Mesendoderm (in vitro differentiated cells): ENCODE results near the gene GSE1.

Experiments
- DNase-seq: peaks from one replicate; pipeline ENCODE4 v3.0.0; 2013
- H2AK5ac ChIP-seq: 2 replicates; pipeline ENCODE4 v1.6.1; 2013; ENCODE audit warnings: low read length, inconsistent platforms
- H2BK120ac ChIP-seq: 2 replicates; pipeline ENCODE4 v1.6.1; 2013; ENCODE audit warnings: low read depth, mild to moderate bottlenecking, low read length, moderate library complexity, mixed read lengths
- H2BK15ac ChIP-seq: replicated peaks from 2 replicates; pipeline ENCODE4 v1.6.1; 2013; ENCODE audit warnings: low read depth, mild to moderate bottlenecking, moderate library complexity
- H2BK5ac ChIP-seq: 2 replicates; pipeline ENCODE4 v1.6.1; 2013; ENCODE audit warnings: low read length, inconsistent platforms
- H3K18ac ChIP-seq: 2 replicates; pipeline ENCODE4 v1.6.1; 2013; ENCODE audit warnings: mild to moderate bottlenecking, low read length, mixed read lengths
- H3K23ac ChIP-seq: one replicate; pipeline ENCODE4 v1.6.1; 2013; ENCODE audit warnings: low read length
- H3K27ac ChIP-seq: 2 replicates; pipeline ENCODE4 v1.5.1; 2013; ENCODE audit warnings: low read depth, mild to moderate bottlenecking, inconsistent platforms, low read length, moderate library complexity
- H3K27me3 ChIP-seq: 2 replicates; pipeline ENCODE4 v1.6.1; 2013; ENCODE audit warnings: low read length, control low read depth, mild to moderate bottlenecking, inconsistent platforms; ENCODE audit not compliant: insufficient read depth, poor library complexity
- H3K36me3 ChIP-seq: 2 replicates; pipeline ENCODE4 v1.6.1; 2013; ENCODE audit warnings: low read length, inconsistent platforms; ENCODE audit not compliant: control insufficient read depth, insufficient read depth
- H3K4ac ChIP-seq: one replicate; pipeline ENCODE4 v1.6.1; 2013; ENCODE audit warnings: low read depth, mild to moderate bottlenecking, low read length, moderate library complexity
- H3K4me1 ChIP-seq: 2 replicates; pipeline ENCODE4 v1.6.1; 2013; ENCODE audit warnings: low read depth, low read length, inconsistent platforms; ENCODE audit not compliant: control insufficient read depth
- H3K4me2 ChIP-seq: 2 replicates; pipeline ENCODE4 v1.6.1; 2013; ENCODE audit warnings: low read length
- H3K4me3 ChIP-seq: 2 replicates; pipeline ENCODE4 v1.5.1; 2013; ENCODE audit warnings: mild to moderate bottlenecking, low read length
- H3K56ac ChIP-seq: one replicate; pipeline ENCODE4 v1.6.1; 2013; ENCODE audit warnings: low read length
- H3K79me1 ChIP-seq: 2 replicates; pipeline ENCODE4 v1.6.1; 2013; ENCODE audit warnings: low read length, inconsistent platforms
- H3K79me2 ChIP-seq: 2 replicates; pipeline ENCODE4 v1.6.1; 2013; ENCODE audit warnings: mild to moderate bottlenecking, low read length; ENCODE audit not compliant: control insufficient read depth, insufficient read depth
- H3K9ac ChIP-seq: 2 replicates; pipeline ENCODE4 v1.6.1; 2013; ENCODE audit warnings: low read length, inconsistent platforms
- H4K5ac ChIP-seq: one replicate; pipeline ENCODE4 v1.6.1; 2013; ENCODE audit warnings: low read length
- H4K8ac ChIP-seq: one replicate; pipeline ENCODE4 v1.6.1; 2013; ENCODE audit warnings: low read depth, mild to moderate bottlenecking, control low read depth, low read length, moderate library complexity
- WGBS: extraction: QIAGEN DNeasy Blood & Tissue Kit; methylation state at CpG from one replicate; pipeline ENCODE4 v1.1.7; 2013; ENCODE audit warnings: low lambda C conversion rate, missing lambda C conversion rate; ENCODE audit not compliant: insufficient coverage; ENCODE audit errors: extremely low coverage; 5-methylcytosine and 5-hydroxymethylcytosine counted together

The GSE1 gene

GRCh38 chr16:85659805-85660511 is 46.8 kb downstream of the GSE1 start:
- Histone ChIP-seq H3K79me1 (no peaks in the 10 kb centered on the region), H2BK5ac (no peak overlapping the region), H3K56ac (no peak overlapping the region), H3K23ac (no peak overlapping the region), H4K5ac (no peak overlapping the region), H2BK15ac (no peak overlapping the region), H2BK120ac (no peak overlapping the region), H3K27me3 (no peaks in the 10 kb centered on the region), H3K4me2 (no peak overlapping the region), H3K27ac (no peak overlapping the region), H3K4ac (no peak overlapping the region), H3K79me2 (no peaks in the 10 kb centered on the region), H3K4me3 (no peak overlapping the region), H3K18ac (no peak overlapping the region), H3K36me3 (peaks cover 19% of the 10 kb centered on the region), H4K8ac (no peak overlapping the region), H2AK5ac (no peak overlapping the region), H3K4me1 (no peaks in the 10 kb centered on the region), H3K9ac (no peak overlapping the region)
- DNase-seq: peak; percentile 83
- WGBS: no CpG with 5 or more reads among the region's 12 CpGs

GRCh38 chr16:85660843-85661739 is 48.0 kb downstream of the GSE1 start:
- Histone ChIP-seq H3K4me2 (no peak overlapping the region), H2AK5ac (no peak overlapping the region), H2BK120ac (no peak overlapping the region), H2BK15ac (no peak overlapping the region), H2BK5ac (no peak overlapping the region), H3K79me1 (no peaks in the 10 kb centered on the region), H3K4ac (no peak overlapping the region), H4K8ac (no peak overlapping the region), H3K23ac (no peak overlapping the region), H3K18ac (no peak overlapping the region), H3K4me1 (no peaks in the 10 kb centered on the region), H3K36me3 (peaks cover 20% of the 10 kb centered on the region), H3K4me3 (no peak overlapping the region), H3K56ac (no peak overlapping the region), H3K79me2 (no peaks in the 10 kb centered on the region), H4K5ac (no peak overlapping the region), H3K9ac (no peak overlapping the region), H3K27me3 (no peaks in the 10 kb centered on the region), H3K27ac (no peak overlapping the region)
- WGBS: no CpG with 5 or more reads among the region's 42 CpGs
- no peak for DNase-seq

GRCh38 chr16:85661740-85662481 is 48.8 kb downstream of the GSE1 start:
- Histone ChIP-seq H3K4me3 (no peak overlapping the region), H4K8ac (no peak overlapping the region), H3K4me1 (no peaks in the 10 kb centered on the region), H2BK120ac (no peak overlapping the region), H3K27ac (no peak overlapping the region), H3K56ac (no peak overlapping the region), H3K9ac (no peak overlapping the region), H3K79me1 (no peaks in the 10 kb centered on the region), H4K5ac (no peak overlapping the region), H3K18ac (no peak overlapping the region), H3K4ac (no peak overlapping the region), H3K36me3 (peaks cover 24% of the 10 kb centered on the region), H3K23ac (no peak overlapping the region), H3K4me2 (no peak overlapping the region), H3K79me2 (no peaks in the 10 kb centered on the region), H3K27me3 (no peaks in the 10 kb centered on the region), H2BK15ac (no peak overlapping the region), H2BK5ac (no peak overlapping the region), H2AK5ac (no peak overlapping the region)
- no CpG with 5 or more reads among the region's 26 CpGs for WGBS
- DNase-seq: no peak

GRCh38 chr16:85662482-85662812 is 49.3 kb downstream of the GSE1 start:
- Histone ChIP-seq H4K8ac (no peak overlapping the region), H2BK5ac (no peak overlapping the region), H3K79me1 (no peaks in the 10 kb centered on the region), H2BK120ac (no peak overlapping the region), H3K27ac (no peak overlapping the region), H3K27me3 (no peaks in the 10 kb centered on the region), H3K79me2 (no peaks in the 10 kb centered on the region), H3K18ac (no peak overlapping the region), H3K23ac (no peak overlapping the region), H2BK15ac (no peak overlapping the region), H3K9ac (no peak overlapping the region), H3K4me3 (no peak overlapping the region), H2AK5ac (no peak overlapping the region), H4K5ac (no peak overlapping the region), H3K36me3 (peaks cover 29% of the 10 kb centered on the region), H3K4me2 (no peak overlapping the region), H3K4ac (no peak overlapping the region), H3K56ac (no peak overlapping the region), H3K4me1 (no peaks in the 10 kb centered on the region)
- WGBS: no CpG with 5 or more reads among the region's 3 CpGs
- DNase-seq: peak; percentile 7

- Histone ChIP-seq H3K79me1 (no peaks in the 10 kb centered on the region), H3K4me3 (no peak overlapping the region), H3K9ac (no peak overlapping the region), H3K23ac (no peak overlapping the region), H3K4ac (no peak overlapping the region), H2BK15ac (no peak overlapping the region), H2AK5ac (no peak overlapping the region), H3K56ac (no peak overlapping the region), H3K36me3 (peaks cover 32% of the 10 kb centered on the region), H3K79me2 (no peaks in the 10 kb centered on the region), H3K27ac (no peak overlapping the region), H3K27me3 (no peaks in the 10 kb centered on the region), H4K5ac (no peak overlapping the region), H2BK5ac (no peak overlapping the region), H3K4me2 (no peak overlapping the region), H2BK120ac (no peak overlapping the region), H3K18ac (no peak overlapping the region), H4K8ac (no peak overlapping the region), H3K4me1 (no peaks in the 10 kb centered on the region)
- DNase-seq: no peak
- no CpG with 5 or more reads among the region's 38 CpGs for WGBS
These were observed 50.1 kb downstream of the GSE1 start for GRCh38 chr16:85662976-85663830.
